NCI-H748 (cell line): Measurements from ENCODE around the gene RCVRN.

ENCODE experiments used
- DNase-seq: peaks from one replicate; lab custom pipeline; 2025; ENCODE audit not compliant: unreplicated experiment; lab: John Stamatoyannopoulos, UW

The RCVRN gene

DNA sequence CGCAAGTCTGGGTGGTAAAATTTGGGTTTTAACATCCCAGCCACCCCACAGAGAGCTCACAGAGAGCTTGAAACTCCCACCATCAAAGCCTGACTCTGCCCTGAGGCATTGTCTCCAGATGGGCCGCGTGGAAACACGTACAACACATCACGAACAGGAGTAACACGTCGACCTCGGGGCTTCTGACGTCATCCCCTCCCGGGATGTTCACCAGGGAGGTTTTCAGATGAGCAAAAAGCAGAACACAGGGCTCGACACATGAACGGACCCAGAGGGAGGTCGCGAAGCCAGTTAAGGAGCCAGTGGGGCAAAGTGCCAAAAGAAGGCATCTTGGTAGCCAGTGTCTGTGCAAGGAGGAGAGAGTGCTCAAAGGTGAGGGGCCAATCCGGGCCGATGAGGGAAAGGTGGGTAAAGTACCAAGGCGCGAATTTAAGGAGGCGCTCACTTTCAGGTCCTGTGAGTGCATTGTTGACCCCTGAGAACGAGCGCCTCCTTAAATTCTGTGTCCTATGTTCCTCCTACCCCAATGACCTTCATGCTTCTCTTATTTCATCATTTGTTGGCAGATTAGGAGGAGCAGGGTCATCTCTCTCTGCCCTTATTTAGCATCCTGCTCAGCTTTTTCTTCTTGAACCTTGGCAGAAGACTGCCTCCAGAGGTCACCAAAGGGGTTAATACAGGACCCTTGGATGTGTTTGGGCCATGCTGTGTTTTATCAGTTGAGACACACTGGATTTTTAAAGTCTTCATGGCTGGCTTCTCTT, 5.6 kb downstream of the RCVRN start:
- DNase-seq = no peak

DNA sequence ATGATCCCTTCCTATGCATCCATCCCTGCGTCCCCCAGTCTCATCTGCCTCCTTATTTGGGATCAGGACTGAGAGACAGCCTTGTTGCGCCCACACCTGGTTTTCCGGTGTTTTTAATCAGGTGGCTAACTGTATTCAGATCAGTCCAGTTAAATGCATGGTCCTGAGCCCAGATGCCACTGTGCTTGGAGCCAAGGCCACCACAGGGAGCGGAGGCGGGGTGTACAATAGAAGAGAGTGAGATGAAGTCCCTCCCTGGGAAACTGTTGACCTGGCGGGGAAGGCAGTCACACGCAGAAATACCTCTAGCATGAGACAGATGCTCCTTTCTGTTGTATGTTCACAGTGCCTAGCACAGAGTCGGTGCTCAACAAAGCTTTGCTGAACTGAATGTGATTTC, 6.3 kb downstream of the RCVRN start:
- no peak for DNase-seq

DNA sequence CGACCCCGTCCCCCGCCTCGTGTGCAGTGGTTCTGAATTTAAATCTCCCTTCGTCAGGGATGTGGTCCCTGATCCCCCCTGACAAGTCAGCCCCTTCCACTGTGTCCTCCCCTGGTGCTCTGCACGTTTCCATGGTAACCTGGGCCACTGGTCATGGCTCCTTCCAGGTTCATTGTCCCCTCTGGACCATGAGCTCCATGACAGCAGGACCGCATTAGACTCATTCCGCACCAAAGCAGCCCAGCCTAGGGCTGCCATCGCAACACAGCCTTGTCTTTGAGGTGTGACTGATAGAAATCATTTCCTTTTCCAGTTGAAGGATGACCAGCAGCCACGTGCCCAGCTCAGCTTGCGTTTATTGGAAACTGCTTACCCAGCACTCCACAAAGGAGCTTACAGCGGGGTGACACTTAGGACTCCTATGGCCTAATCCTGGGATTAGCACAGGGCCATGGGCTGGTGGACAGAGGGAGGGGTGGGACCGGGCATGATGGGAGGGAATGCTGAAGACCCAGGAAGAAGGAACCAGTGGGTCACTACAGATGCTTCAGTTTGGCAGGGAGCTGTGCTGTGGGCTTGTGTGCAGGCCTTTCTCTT, 7.6 kb downstream of the RCVRN start:
- DNase-seq = no peak

DNA sequence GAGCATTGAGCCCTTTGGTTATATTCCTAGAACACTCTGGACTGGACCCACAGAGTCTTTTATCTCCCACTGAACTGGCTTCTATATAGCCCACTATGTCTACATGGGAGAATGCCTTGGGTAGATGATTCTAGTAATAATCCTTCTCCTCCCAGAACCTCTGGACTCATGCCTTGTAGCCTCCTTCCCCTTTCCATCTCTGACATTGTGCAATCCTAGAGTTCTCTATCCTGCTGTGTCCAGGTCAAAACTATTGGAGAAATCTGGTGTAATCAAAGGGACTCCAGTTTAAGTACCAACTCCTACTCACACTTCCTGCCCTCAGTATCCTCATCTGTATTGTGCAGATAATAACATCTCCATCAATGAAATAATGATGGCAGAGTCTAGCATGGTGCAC, 9.1 kb downstream of the RCVRN start:
- DNase-seq = no peak

DNA sequence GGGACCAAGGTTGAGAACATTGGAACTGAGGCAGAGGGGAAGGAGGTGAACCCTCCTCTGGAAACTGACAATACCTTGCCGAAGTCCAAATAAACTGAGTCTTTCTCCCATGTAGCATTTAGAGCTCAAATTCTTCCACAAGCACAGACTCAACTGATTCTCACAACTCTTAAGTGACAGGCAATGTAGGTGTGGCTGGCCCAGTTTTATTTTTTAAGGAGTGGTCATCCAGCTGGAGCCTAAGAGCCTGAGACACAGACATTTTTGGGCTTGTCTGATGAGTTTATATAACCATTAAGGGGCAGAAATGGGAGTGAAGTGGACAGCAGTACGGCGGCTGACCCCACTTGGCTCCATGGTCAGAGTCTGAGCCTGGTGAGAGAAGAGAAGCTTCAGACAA, 10.8 kb downstream of the RCVRN start:
- no peak for DNase-seq

DNA sequence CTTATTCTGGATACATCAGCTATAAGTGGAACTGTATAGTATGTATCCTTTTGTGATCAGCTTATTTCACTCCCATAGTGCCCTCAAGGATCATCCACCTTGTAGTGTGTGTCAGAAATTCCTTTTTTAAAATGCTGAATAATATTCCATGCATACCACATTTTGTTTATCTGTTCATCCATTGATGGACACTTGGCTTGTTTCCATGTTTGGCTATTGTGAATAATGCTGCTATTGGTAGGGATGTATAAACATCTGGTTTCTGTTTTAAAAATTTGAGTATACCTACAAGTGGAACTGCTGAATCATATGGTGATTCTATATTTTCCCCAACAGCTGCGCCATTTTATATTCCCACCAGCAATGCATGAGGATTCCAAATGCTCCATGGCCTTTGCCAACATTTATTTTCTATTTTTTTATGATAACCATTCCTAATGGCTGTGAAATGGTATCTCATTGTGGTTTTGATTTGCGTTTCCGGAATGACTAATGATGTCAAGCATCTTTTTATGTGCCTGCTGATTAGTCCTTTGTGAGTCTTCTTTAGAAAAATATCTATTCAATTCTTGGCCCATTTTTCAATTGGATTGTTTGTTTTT, 11.6 kb downstream of the RCVRN start:
- DNase-seq = no peak

DNA sequence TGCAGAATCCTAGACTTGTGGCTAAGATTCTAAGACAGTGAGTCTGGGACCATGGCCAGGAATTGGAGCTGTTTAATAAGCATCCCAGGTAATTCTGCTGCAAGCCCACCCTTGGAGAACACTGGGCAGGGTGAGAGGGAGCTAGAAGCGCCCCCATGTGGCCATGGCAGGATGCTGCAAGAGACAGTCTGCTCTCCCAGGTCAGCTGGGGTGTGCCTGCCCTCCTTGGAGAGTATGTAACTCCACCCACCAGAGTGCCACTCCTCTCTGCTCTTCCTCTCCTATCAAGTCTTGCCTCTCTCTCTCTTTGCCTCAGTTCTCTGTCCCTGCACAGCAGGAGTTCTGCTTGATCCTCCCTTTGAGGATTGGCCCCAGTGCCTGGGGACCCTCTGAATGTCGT, 14.9 kb downstream of the RCVRN start:
- peak; percentile 14 for DNase-seq

DNA sequence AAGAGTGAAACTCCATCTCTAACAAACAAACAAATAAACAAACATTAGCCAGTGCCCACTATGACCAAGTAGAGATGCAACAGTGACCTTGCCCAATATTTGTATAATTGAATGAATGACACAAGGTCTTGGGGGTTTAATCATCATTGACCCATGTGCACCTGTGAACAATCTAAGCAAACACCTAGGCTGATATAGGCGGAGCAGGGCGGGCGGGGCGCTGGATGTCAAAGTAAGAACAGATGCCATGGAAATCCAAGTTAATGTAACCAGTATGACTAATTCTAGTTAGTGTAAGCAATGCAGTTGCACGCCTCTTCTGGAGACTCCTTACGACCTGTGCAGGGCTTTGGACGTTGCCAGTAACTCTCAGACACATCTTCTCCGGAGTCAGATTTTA, 17.6 kb downstream of the RCVRN start:
- no peak for DNase-seq

DNA sequence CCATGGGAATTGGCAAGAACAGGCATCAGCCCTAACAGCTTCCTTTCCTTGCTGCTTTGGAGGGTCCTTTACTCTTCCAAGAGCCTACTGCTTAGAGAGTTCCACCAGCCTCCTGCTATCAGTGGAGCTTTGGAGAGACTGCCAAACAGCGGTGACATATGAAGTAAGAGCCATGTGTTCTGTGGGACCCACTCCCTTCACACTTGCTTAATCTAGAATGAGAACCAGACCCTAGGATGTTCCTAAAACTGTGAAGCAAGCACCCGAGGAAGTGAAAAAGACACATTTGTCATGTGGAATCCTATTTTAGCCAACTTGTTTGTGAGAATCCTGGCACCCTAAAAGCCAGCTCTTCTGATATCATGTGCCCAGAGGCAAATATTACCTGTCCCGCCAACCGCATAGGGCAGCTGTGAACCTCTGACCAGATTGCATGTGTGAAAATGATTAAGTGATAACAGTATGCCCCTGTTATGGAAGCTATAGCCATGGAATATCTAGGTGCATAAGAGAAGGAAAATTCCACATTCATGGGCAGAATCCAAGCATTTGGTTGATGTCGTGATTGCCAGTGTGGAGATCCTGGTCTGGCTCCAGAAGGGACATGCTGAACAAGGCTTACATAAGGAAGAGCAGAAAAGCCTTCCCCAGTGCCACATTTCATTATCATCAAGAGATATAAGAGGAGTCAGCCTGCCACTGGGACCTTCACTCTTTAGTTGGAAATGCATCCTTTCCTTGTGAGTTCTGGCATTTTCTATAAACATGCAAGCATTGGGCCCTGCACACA, 18.7 kb downstream of the RCVRN start:
- no peak for DNase-seq

DNA sequence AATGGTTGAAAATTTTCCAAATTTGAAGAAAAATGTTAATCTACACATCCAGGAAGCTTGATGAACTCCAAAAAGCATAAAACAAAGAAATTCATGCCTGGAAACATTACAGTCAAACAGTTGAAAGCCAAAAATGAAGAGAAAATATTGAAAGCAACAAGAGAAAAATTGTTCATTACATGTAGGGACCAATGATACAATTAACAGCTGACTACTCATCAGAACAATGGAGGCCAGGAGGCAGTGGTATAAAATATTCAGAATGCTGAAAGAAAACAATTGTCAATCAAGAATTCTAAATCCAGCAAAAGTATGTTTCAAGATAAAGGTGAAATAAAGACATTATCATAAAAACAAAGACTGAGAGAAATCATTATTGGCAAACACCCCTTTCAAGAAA, 21.6 kb downstream of the RCVRN start:
- DNase-seq = no peak

DNA sequence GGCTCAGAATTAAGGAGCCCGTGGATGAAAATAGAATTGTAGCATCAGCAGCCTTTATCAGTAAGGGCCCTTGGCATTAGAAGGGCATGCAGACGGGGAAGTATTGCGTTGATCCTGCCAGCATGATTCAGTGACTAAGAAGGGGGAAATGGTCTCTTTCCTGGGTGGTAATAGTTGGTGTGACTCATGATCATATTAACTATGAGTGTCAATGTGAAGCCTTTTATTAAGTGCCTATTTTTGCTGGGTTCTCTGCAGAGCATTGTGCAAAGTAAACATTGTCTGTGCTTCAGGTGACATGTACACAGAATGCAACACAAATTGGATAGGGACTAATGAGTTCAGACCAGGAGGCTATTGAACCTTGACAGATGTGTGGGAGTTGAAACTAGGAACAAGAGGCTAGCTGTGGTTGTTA, 24.5 kb downstream of the RCVRN start:
- DNase-seq = no peak

DNA sequence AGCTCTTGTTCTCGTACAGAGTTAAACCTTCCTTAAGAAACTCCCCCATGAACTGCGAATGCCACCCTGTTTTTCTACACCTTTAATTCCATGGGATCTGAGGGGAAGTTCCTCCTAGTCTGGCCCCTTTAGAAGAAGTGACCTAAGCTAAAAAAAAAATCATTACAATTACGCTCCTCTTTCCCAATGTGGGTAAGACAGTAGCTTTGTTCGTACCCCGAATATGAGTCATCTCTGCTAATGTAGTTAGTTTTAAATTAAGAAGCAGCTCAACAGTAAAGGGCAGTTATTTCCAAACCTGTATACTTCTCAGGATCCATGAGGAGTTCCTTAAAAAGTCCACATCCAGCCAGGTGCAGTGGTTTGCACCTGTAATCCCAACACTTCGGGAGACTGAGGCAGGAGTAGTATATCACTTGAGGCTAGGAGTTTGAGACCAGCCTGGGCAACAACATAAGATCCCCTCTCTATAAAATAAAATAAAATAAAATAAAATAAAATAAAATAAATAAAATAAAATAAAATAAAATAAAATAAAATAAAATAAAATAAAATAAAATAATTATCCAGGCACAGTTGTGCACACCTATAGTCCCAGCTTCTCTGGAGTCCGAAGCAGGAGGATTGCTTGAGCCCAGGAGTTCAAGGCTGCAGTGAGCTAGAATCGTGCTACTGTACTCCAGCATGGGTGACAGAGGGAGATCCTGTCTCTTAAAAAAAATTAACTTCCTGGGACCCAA, 26.1 kb downstream of the RCVRN start:
- no peak for DNase-seq

DNA sequence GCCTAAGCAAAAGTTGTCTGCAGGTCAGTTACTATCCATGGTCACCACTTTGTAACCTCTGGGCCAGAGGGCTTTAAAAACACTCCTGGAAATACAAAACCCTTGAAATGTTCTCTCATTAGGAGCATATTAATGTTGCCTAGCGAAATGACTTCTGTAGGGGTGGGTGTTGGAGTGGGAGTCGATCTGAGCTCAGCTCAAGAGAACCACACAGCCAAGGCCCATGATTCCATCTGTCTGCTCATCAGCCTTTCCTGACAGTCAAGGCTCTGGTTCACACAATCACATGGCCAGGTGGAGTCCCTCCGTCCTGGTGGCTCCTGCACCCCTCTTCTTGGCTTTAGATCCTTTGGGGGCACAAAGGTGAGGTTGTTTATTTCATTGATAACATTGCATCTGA, 26.7 kb downstream of the RCVRN start:
- DNase-seq = no peak

DNA sequence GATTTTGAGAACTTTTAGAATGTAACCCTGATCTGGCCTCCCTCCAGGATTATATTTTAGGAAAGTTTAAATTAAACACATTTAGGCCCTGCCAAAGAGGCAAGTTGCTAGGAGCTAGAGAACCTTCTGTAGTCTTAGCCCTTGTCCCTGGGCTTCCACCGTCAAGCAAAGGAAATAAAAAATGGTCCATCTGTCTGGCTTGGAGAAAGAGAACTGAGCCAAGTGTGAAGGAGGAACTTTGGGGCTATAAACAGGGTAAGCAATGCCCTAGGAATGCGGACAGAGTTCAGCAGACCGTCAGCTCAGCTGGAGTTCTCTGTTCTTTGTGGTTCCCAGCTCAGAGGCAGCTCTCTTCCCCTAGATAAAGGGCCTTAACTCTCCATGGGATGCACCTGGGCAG, 29.6 kb downstream of the RCVRN start:
- no peak for DNase-seq

DNA sequence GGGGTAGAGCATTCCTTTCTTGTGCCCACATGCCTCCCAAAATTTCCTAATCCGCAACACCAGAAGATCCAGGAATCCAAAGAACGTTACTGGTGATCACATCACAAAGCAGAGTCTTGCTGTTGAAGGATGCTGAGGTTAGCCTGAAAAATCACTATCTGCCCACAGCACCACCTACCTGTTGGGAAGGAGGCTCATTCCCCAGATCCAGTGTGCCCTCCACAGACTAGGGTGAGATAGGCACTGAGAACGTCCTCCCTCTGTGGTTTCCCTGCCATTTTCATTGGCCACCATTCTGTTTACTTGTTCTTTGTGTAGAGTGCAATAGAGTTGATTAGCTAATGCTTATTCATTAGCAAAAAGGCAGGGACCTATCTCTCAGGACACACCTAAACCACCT, 30.3 kb downstream of the RCVRN start:
- no peak for DNase-seq

DNA sequence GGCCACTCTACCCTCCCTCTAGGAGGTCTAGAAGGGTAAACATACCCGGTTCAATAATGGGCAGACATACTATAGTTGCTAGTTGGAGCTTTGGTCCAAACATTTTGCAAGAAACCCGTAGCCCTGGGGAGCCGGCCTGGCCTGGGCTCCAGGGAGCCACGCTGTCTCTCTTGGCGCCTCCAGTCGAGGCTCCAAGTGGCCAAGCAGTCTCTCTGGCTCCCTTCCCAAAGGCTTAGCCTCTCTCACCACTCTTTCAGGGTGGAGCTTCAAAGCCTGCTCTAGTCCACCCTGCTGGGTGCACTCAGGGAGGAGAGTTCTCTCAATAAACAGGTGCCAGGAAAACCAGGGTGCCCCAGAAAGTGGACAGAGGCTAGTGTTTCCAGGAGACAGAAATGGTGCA, 32.2 kb downstream of the RCVRN start:
- DNase-seq = no peak

DNA sequence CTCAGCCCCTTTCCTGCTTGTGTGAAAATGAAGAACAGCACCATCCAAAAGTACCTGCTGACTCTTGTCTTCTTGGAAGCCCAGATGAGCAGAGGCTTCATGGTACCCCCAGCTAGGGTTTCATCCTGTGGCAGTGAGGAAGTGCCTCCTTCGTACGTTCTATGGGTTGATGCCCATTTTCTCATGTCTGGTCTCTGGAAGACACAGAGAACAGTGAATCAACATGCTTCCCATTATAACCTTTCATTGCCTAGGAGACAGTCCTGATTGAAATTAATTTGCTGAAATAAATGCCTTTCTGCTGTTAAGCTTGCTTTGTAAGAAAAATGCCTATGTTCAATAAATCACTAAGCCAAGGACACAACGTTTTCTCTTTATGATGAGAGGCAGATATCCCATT, 36.5 kb downstream of the RCVRN start:
- DNase-seq = no peak

DNA sequence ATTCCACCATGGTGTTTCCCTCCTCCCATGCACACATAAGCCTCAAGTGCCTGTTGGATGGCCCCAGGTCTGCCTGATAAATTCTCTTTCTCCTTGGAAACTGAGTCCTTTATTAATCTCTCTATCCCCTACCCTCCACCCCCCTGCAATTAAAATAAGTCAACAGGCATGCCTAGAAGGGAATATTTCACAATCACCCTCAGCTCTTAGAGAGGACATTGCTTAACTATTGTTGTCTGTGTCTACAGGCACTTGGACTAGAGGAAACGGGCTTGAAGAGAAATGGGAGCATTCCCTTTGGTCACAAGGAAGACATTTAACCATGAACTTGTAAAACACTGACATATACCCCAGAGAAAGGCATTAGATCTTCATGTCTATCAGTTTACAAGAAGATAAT, 39.5 kb downstream of the RCVRN start:
- DNase-seq = no peak

DNA sequence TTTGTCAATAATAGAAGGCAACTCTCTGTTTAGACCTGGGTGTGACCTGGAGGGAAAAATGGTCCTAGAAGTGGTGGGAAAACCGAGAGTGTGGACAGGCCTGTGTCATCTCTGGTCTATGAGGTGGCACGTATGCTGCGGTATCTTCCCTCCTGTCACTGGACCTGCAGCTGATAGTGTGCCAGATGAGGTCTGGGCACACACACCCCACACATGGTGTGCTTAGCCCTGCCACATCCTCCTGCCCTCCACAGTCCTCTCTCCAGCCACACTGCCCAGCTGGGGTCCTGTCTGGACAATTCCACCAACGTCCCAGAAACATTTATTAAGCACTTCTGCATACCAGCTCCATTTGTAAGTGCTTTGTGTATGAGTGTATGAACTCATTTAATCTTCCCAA, 42.1 kb downstream of the RCVRN start:
- no peak for DNase-seq

DNA sequence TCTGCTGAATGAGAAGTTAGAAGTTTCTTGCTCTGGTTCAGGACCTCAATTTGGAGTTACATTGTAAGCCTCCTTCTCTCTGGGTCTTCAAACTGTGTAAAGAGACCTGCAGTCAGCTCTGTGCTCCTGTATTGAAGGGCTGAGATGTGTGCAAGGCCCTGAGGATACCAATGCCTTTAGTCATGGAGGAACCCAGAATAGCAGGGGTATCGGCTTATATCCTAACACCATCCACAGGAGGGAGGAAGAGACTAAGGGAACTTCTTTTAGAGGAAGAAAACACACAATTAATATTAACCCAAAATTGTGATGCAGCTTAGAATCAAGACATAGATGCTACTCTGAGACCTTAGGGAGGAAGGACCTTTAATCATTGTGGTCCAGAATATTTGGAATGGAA, 42.9 kb downstream of the RCVRN start:
- no peak for DNase-seq

DNA sequence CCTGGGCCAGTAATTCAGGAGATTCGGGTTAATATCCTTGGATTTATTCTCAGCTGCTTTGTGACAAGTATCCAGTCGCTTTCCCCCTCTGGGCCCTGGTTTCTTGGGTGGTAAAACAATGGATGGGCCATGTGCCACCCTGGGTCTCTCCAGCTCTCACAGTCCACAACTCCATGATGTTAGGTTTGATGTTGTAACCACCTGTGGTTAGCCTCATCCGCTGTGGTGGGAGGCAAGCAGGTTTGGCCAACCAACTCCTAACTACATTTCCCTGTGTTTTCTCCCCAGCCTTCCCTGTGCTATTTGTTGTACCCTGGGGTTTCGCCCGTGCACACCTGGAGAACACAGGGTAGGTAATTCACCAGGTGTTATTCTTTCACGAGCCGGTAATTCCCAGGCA, 44.2 kb downstream of the RCVRN start:
- DNase-seq = no peak
